K562 (cell line): Measurements from ENCODE around the gene TALDO1. TPM values are rescaled to one million over a fixed set of nuclear protein-coding genes. Genes with fewer than 3 reads are reported as not detected.

Experiments
- ATAC-seq: fragments of 200-7000 bp; cut with Tn5 transposase; 3 replicates; pipeline ENCODE4 v1.9.1; 2020; ENCODE audit warnings: moderate library complexity
- BruUV-seq: library from RNA; stranded (reverse); fragments of 400-500 nt; replicated peaks from 2 replicates; lab custom pipeline; 2021; lab: Mats Ljungman, UMichigan
- CTCF ChIA-PET: fragments of 300-600 bp; formaldehyde crosslinking; extraction: SDS; loops from one replicate; lab custom pipeline; 2021; ENCODE audit warnings: low intra/inter-chr PET ratio; lab: Yijun Ruan, JAX
- POLR2A ChIA-PET: fragments of 300-600, 350-650 bp; sonication (Branson Sonifier 250); formaldehyde crosslinking; extraction: SDS; loops from one replicate; lab custom pipeline; 2021; ENCODE audit warnings: antibody characterized with exemption, inconsistent platforms; lab: Yijun Ruan, JAX
- DNase-seq, 4 experiments: peaks; one replicate each; pipeline versions ENCODE4 v3.0.0 to v3.0.0-alpha.2; 2011 to 2018; ENCODE audit warnings: low spot score in 3 of 4, mixed read lengths in 3 of 4; ENCODE audit errors: extremely low read depth in 1 of 4
- FAIRE-seq: peaks from 2 replicates; lab custom pipeline; 2011; peaks lifted over from hg19 to GRCh38; lab: Jason Lieb, UNC
- H2AFZ ChIP-seq: 2 replicates; pipeline ENCODE4 v1.6.0; 2011; ENCODE audit warnings: low read depth, low read length, control low read depth, inconsistent platforms
- H3K27ac ChIP-seq: fragments of 200-600 bp; 3 replicates; pipeline ENCODE4 v1.8.0; 2011; ENCODE audit warnings: low read depth, mild to moderate bottlenecking, control low read depth, inconsistent platforms, low read length, moderate library complexity, mixed read lengths; ENCODE audit errors: extremely low read depth
- H3K27me3 ChIP-seq, 2 experiments: fragments of 300-600 bp in 1 of 2; 2 replicates in 1 of 2; 3 replicates in 1 of 2; pipeline versions ENCODE4 v1.6.0 to v1.8.0; 2011; ENCODE audit warnings: inconsistent platforms in 2 of 2, low read length in 2 of 2, mild to moderate bottlenecking in 1 of 2, mixed read lengths in 1 of 2, moderate library complexity in 1 of 2; ENCODE audit not compliant: control insufficient read depth in 2 of 2, insufficient read depth in 2 of 2
- H3K36me3 ChIP-seq: fragments of 300-600 bp; 3 replicates; pipeline ENCODE4 v1.8.0; 2011; ENCODE audit warnings: mild to moderate bottlenecking, low read length, inconsistent platforms; ENCODE audit not compliant: control insufficient read depth, insufficient read depth
- H3K4me1 ChIP-seq, 2 experiments: fragments of 200-600 bp in 1 of 2; replicated peaks in 1 of 2; 2 replicates in 1 of 2; 3 replicates in 1 of 2; pipeline versions ENCODE4 v1.5.1 to v1.8.0; 2011; ENCODE audit warnings: inconsistent platforms in 2 of 2, low read length in 2 of 2, mild to moderate bottlenecking in 1 of 2, mixed read lengths in 1 of 2, moderate library complexity in 1 of 2; ENCODE audit not compliant: control insufficient read depth in 2 of 2, insufficient read depth in 2 of 2
- H3K4me2 ChIP-seq: 2 replicates; pipeline ENCODE4 v1.6.1; 2011; ENCODE audit warnings: low read length, control low read depth, inconsistent platforms, mixed read lengths; ENCODE audit not compliant: insufficient read depth
- H3K4me3 ChIP-seq: fragments of 200-600 bp; sonication (generic), shearing (Covaris generic); 2 replicates; pipeline ENCODE4 v1.5.1; 2016; ENCODE audit warnings: control low read depth, inconsistent platforms
- H3K79me2 ChIP-seq: fragments of 200-600 bp; 3 replicates; pipeline ENCODE4 v1.8.0; 2011; ENCODE audit warnings: low read length, inconsistent platforms; ENCODE audit not compliant: control insufficient read depth, insufficient read depth
- H3K9ac ChIP-seq, 2 experiments: 2 replicates each; pipeline versions ENCODE4 v1.6.0 to v1.6.1; 2011; ENCODE audit warnings: low read depth in 2 of 2, low read length in 2 of 2, control low read depth in 1 of 2, inconsistent platforms in 1 of 2, mild to moderate bottlenecking in 1 of 2, mixed read lengths in 1 of 2; ENCODE audit not compliant: insufficient read depth in 1 of 2
- H3K9me1 ChIP-seq: one replicate; pipeline ENCODE4 v1.6.0; 2011; ENCODE audit warnings: inconsistent platforms, mild to moderate bottlenecking, low read length, moderate library complexity; ENCODE audit not compliant: control insufficient read depth, insufficient read depth
- H3K9me3 ChIP-seq: replicated peaks from 2 replicates; pipeline ENCODE4 v1.5.1; 2011; ENCODE audit warnings: low read depth, low read length, inconsistent platforms; ENCODE audit not compliant: control insufficient read depth, insufficient read depth
- H4K20me1 ChIP-seq: replicated peaks from 2 replicates; pipeline ENCODE4 v1.6.1; 2011; ENCODE audit warnings: low read length, inconsistent platforms, mixed read lengths; ENCODE audit not compliant: control insufficient read depth, insufficient read depth
- ATF4 ChIP-seq: fragments of 450-650 bp; formaldehyde crosslinking; IDR thresholded peaks from 2 replicates; pipeline ENCODE4 v1.4.0; 2022; ENCODE audit warnings: mild to moderate bottlenecking, moderate library complexity
- BACH1 ChIP-seq: fragments of 200-800 bp; sonication (Bioruptor generic); IDR thresholded peaks from 2 replicates; pipeline ENCODE4 v1.6.1; 2016; ENCODE audit warnings: missing genetic modification characterization, missing compliant biosample characterization
- MAFG ChIP-seq: fragments of 450-650 bp; conservative IDR thresholded peaks from 2 replicates; pipeline ENCODE4 v1.6.1; 2016; ENCODE audit warnings: missing genetic modification characterization, missing compliant biosample characterization
- NRF1 ChIP-seq, 2 experiments: fragments of 450-650 bp; IDR thresholded peaks in 1 of 2; conservative IDR thresholded peaks in 1 of 2; 2 replicates each; pipeline ENCODE4 v1.6.1; 2014; ENCODE audit warnings: mild to moderate bottlenecking in 2 of 2
- RBM17 ChIP-seq: fragments of 200-400 bp; formaldehyde crosslinking; IDR thresholded peaks from 2 replicates; pipeline ENCODE4 v1.6.1; 2017; ENCODE audit warnings: low read depth, mild to moderate bottlenecking, low read length, borderline replicate concordance
- SNAPC5 ChIP-seq: fragments of 250-450 bp; sonication (Bioruptor Pico); IDR thresholded peaks from 2 replicates; pipeline ENCODE4 v1.8.0; 2021; ENCODE audit warnings: moderate library complexity, mild to moderate bottlenecking, inconsistent platforms
- ZNF408 ChIP-seq: fragments of 250-450 bp; sonication (Bioruptor Pico); IDR thresholded peaks from 2 replicates; pipeline ENCODE4 v1.4.0; 2020; ENCODE audit warnings: low read depth, mild to moderate bottlenecking, moderate library complexity
- in situ Hi-C: fragments of 300-500 bp; cut with MboI; formaldehyde crosslinking; loops from 4 replicates; pipeline ENCODE4 v1.15.0; 2018; ENCODE audit warnings: inconsistent platforms, mixed read lengths
- intact Hi-C: fragments of 100-400 bp; cut with micrococcal nuclease; formaldehyde crosslinking; loops from 2 replicates; pipeline ENCODE4 v1.14.2; 2022
- polyA plus RNA-seq, 8 experiments: library from polyadenylated mRNA; depleted of rRNA in 4 of 8; stranded (reverse) in 5 of 8; unstranded in 3 of 8; fragments of >200 nt; fragmentation: Nextera tagmentation in 2 of 8; fragmentation: Illumina TruSeq in 1 of 8; extraction: Ambion mirVana in 2 of 8; extraction: Trizol in 1 of 8; gene quantifications; 2 replicates each; pipeline versions ENCODE4 v1.2.1 to v1.2.3, GENCODE V29; 2011 to 2014; ENCODE audit warnings: inconsistent platforms in 1 of 8, missing spikeins in 1 of 8
- total RNA-seq, 7 experiments: library from RNA; depleted of rRNA in 6 of 7; stranded (reverse); fragments of >200 nt in 6 of 7; fragmentation: Illumina TruSeq in 2 of 7; extraction: Trizol in 2 of 7; gene quantifications; 2 replicates each; pipeline versions ENCODE4 v1.2.1 to v1.2.3, GENCODE V29; 2011 to 2021; ENCODE audit warnings: low replicate concordance in 1 of 7

The TALDO1 gene
- total and polyA plus RNA-seq, 9 of the 15 experiments (the other 6 are each of a cell fraction or from before 2014, with no cell fraction given): 260 to 541 (median 441) TPM

GRCh38 chr11:760236-760635, 13.0 kb downstream of the TALDO1 start:
- POLR2A ChIA-PET: interaction anchor here (0.6 to 10.4 kb wide), 5 partner anchors 8 to 319 kb away, joined by 3 to 88 read pairs (median 4); partner anchors contain the start of genes PNPLA2 and TALDO1
- DNase-seq (no peak), FAIRE-seq (no peak), ATAC-seq (no peak)
- Histone ChIP-seq H3K79me2 (peaks cover 28% of the 10 kb centered on the region), H3K4me1 (peaks cover 8 to 28% of the 10 kb centered on the region in 2 experiments; a peak in 4 of 5 replicates), H3K36me3 (peaks cover 97% of the 10 kb centered on the region), H3K9ac (peak overlapping the region in 1 of 2 experiments; percentile 68; a peak in 1 of 4 replicates), H3K27me3 (no peaks in the 10 kb centered on the region), H3K9me3 (no peaks in the 10 kb centered on the region), H2AFZ (no peak overlapping the region), H3K27ac (no peak overlapping the region), H3K9me1 (peaks cover 13% of the 10 kb centered on the region), H4K20me1 (peaks cover 41% of the 10 kb centered on the region), H3K4me2 (no peak overlapping the region), H3K4me3 (no peak overlapping the region)
- intact Hi-C loops (no loop called here), in situ Hi-C loops (no loop called here)
- TF ChIP-seq SNAPC5 (CRISPR knock-in tag) (no peak), ATF4 (no peak), BACH1 (tag) (no peak), NRF1 (conservative IDR thresholded peaks at IDR 0.05 in 1 of 2, IDR thresholded peaks at IDR 0.05 in 1 of 2) (no peak), MAFG (tag) (no peak), RBM17 (no peak), ZNF408 (CRISPR knock-in tag) (no peak)
- TSS peak; percentile 29 for BruUV-seq
- CTCF ChIA-PET: no interaction called here
